ENCODE measurements around the gene IQCK.
A peak's percentile ranks its signal among the peaks of the same experiment; 100 is the strongest.

Gene IQCK

DNA sequence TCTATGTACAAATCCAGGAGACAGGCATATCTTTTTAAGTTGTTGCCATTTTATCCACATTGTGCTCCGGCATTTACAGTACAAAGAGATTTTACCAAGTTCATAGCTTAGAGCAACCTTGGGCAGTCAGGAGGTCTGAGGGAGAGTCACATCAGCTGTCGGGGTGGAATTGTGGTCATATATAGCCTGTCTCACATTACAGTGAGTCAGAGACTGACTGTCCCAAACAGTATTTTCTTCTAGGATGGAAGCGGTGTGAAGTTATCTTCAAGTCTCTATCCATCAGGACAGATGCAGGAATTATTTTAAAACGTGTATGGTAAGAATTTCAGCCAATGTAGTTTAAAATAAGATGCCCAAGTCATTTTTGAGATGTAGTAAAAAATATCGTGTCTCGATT is 113.6 kb downstream of the IQCK start:
- no peak overlapping the region for H3K4me3 ChIP-seq (ENCODE audit: low read length)
- peak; percentile 44 for DNase-seq (ENCODE audit: low read depth)

DNA sequence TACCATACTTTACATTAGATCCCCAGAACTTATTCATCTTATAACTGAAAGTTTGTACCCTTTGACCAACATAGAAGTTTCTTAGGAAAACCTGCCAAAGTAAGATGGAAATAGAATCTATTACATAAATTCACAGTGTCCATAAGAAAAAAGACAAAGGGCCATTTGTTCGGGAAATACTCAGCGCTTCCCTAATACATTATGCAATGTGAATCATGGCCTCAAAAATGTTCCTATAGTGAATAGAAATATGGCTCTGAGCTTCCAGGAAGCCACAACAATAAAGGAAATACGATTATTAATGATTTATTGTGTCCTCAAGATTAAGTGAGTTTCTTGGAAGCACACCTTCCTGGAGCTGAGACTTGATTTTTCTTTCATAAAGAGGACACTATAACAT is 115.1 kb downstream of the IQCK start:
- no peak for DNase-seq (ENCODE audit: low read depth)
- TF ChIP-seq, protein P1, sequence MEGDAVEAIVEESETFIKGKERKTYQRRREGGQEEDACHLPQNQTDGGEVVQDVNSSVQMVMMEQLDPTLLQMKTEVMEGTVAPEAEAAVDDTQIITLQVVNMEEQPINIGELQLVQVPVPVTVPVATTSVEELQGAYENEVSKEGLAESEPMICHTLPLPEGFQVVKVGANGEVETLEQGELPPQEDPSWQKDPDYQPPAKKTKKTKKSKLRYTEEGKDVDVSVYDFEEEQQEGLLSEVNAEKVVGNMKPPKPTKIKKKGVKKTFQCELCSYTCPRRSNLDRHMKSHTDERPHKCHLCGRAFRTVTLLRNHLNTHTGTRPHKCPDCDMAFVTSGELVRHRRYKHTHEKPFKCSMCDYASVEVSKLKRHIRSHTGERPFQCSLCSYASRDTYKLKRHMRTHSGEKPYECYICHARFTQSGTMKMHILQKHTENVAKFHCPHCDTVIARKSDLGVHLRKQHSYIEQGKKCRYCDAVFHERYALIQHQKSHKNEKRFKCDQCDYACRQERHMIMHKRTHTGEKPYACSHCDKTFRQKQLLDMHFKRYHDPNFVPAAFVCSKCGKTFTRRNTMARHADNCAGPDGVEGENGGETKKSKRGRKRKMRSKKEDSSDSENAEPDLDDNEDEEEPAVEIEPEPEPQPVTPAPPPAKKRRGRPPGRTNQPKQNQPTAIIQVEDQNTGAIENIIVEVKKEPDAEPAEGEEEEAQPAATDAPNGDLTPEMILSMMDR (IDR thresholded peaks at IDR 0.05; ENCODE audit: insufficient read depth, low read depth, low read length, missing control alignments) = no peak
- H3K4me3 ChIP-seq (ENCODE audit: low read length) = no peak overlapping the region

More for the DNA sequence above, 113.6 kb downstream of the IQCK start:
- TF ChIP-seq, protein P1 (IDR thresholded peaks at IDR 0.05; ENCODE audit: insufficient read depth, low read depth, low read length, missing control alignments) = no peak

DNA sequence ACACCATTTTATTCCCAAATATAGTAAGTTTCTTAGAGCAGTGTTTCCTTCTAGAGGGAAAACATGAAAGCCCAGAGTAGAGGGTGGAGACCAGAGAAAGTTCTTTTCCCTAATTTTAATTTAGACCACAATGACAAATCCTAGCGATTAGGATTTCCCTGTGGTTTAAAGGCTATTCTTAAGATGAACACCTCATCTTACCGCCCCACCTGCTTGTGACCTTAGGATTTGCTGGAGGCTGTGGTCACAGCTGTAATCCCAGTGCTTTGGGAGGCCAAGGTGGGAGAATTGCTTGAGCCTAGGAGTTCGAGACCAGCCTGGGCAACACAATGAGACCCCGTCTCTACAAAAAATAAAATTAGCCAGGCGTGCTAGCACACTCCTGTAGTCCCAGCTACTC is 115.5 kb downstream of the IQCK start:
- no peak for DNase-seq (ENCODE audit: low read depth)
- H3K4me3 ChIP-seq (ENCODE audit: low read length) = no peak overlapping the region
- TF ChIP-seq, protein P1 (IDR thresholded peaks at IDR 0.05; ENCODE audit: insufficient read depth, low read depth, low read length, missing control alignments) = no peak

DNA sequence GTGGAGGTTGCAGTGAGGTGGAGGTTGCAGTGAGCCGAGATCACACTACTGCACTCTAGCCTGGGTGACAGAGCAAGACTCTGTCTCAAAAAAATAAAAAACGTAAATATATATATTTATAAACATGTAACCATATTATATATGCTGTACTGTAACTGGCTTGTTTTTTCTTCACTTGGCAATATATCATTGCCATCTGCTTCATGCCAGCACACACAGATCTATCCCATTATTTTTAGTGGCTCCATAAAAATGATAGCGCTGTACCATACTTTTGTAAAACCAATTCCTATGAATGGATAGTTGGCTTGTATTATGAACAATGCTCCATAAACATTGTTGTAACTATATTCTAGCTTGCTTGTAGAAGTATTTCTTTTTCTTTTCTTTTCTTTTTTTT is 117.1 kb downstream of the IQCK start:
- no peak overlapping the region for H3K4me3 ChIP-seq (ENCODE audit: low read length)
- no peak for DNase-seq (ENCODE audit: low read depth)
- TF ChIP-seq, protein P1 (IDR thresholded peaks at IDR 0.05; ENCODE audit: insufficient read depth, low read depth, low read length, missing control alignments) = no peak

DNA sequence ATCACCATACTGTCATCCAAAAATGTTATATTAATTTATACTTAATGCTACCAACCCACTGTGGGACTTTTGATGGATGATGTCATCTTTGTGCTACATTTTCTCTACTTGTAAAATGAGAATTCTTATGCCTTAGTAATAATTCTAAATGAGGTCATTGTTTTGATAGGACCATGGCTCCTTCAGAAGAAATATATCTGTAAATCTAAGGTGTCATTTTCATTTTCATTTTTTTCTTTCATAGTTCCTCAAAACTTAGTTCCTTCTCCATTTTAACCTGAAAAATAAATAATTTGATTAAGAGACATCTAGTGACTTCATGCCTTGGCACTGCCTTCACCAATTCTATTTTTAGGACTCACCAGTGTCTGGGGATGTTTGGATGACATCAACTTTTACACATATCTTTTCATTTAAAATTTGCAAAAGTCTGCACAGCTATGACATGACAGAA is 117.9 kb downstream of the IQCK start:
- TF ChIP-seq, protein P1 (IDR thresholded peaks at IDR 0.05; ENCODE audit: insufficient read depth, low read depth, low read length, missing control alignments) = no peak
- DNase-seq (ENCODE audit: low read depth) = no peak
- no peak overlapping the region for H3K4me3 ChIP-seq (ENCODE audit: low read length)

DNA sequence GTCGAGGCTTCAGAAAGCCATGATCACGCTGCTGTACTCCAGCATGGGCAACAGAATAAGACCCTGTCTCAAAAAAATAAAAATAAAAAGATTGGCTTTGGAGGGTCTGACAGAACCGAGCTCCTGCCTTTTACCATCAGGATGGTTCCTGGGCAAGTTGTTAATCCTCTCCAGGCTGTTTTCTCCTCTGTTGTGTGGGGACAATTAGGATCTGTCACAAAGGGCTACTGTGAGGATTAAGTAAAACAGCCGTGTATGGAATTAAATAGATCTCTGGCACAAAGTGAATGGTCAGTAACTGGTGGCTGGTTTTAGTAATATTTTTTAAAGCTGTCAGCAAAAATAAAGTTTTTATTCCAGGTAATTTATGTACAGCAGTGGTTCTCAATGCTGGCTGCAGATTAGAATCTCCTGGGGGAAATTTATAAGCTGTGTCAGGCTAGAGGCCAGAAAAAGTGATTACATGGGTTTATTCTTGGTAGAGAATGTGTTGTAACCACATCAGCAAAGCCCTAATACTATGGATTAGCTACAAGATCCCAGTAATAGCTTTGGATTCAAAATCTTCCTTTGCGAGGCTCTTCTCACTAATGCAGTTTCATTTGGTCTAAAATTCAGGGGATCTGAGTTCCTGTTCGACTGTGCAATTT is 119.4 kb downstream of the IQCK start:
- no peak overlapping the region for H3K4me3 ChIP-seq (ENCODE audit: low read length)
- TF ChIP-seq, protein P1 (IDR thresholded peaks at IDR 0.05; ENCODE audit: insufficient read depth, low read depth, low read length, missing control alignments) = no peak
- DNase-seq (ENCODE audit: low read depth) = no peak

Data from epithelial cell of esophagus (primary cell).